Right cardiac atrium (tissue), 5 donors: ENCODE results near the gene COL23A1. TPM values are rescaled to one million over a fixed set of nuclear protein-coding genes. Genes with fewer than 3 reads are reported as not detected.

ENCODE experiments used
- ATAC-seq, 2 donors: fragments of 200-7000 bp; cut with Tn5 transposase; one replicate each; pipeline versions ENCODE4 v1.8.0 to v1.9.1; 2020; ENCODE audit warnings: moderate library complexity in 2 of 2, mild to moderate bottlenecking in 1 of 2
- DNase-seq, 3 donors: peaks; one replicate each; pipeline ENCODE4 v3.0.0-alpha.2; 2020
- H3K27ac ChIP-seq: one replicate; pipeline ENCODE4 v1.5.1; 2013; ENCODE audit warnings: mild to moderate bottlenecking, low read length, control low read depth, moderate library complexity
- H3K27me3 ChIP-seq: one replicate; pipeline ENCODE4 v1.6.1; 2013; ENCODE audit not compliant: control insufficient read depth, insufficient read depth
- H3K4me1 ChIP-seq: one replicate; pipeline ENCODE4 v1.6.1; 2013; ENCODE audit warnings: low read length; ENCODE audit not compliant: control insufficient read depth, insufficient read depth
- H3K4me3 ChIP-seq: one replicate; pipeline ENCODE4 v1.5.1; 2013; ENCODE audit warnings: low read length, control low read depth
- H3K9me3 ChIP-seq: one replicate; pipeline ENCODE4 v1.6.1; 2013; ENCODE audit warnings: low read length; ENCODE audit not compliant: control insufficient read depth
- WGBS: extraction: QIAGEN DNeasy Blood & Tissue Kit; methylation state at CpG from one replicate; pipeline ENCODE4 v1.1.7; 2013; 5-methylcytosine and 5-hydroxymethylcytosine counted together
- intact Hi-C, 4 donors: fragments of 100-400 bp; cut with DNase I; formaldehyde crosslinking; loops; one replicate each; pipeline versions ENCODE4 v1.11.0 to v1.14.0; 2022 to 2023
- polyA plus RNA-seq: library from polyadenylated mRNA; stranded (reverse); fragments of 200-250 nt; gene quantifications from one replicate; pipeline ENCODE4 v1.2.3, GENCODE V29; 2013
- total RNA-seq, 4 donors: library from RNA; stranded (reverse); fragmentation: NEBNext Ultra II Directional; extraction: Animal tissue kit (Norgen Biotek cat#: 25700); gene quantifications; one replicate each; pipeline ENCODE4 v1.2.1, GENCODE V29; 2021
- donor health status: healthy with polysubstance abuse.
- donor health status: DM: no; HTN: yes; CAD: no.
- donor health status: DM: no; HTN: no; CAD: no.
- donor health status: DM: no; HTN: yes; CAD: no; lungs with severe emphysema.
- donor health status: DM: yes; HTN: yes; CAD: no.

COL23A1 gene
- total and polyA plus RNA-seq, 5 donors: 2.5 to 13.6 (median 6.3) TPM

DNA sequence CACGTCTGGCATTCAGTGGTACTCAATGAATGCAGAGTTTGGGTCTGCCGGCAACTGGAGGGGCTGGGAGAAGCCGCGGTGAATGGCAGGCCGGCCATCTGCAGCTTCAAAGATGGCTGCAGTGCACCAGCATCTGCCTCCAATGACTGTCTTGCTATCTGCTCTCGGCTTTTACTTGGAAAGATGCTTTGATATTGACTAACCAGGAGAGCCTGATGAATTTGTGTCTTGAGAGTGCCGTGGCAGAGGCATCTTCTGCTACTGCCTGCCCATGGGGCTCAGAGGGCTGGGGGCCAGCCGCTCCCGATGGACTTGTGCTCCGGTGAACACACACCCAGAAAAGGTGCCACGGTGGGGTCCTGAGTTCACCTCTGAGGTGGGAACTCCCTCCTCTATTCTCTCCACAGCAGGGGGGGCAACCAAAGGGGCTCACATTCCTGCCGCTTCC, 164.5 kb downstream of the COL23A1 start:
- Histone ChIP-seq H3K9me3 (no peaks in the 10 kb centered on the region), H3K27ac (no peak overlapping the region), H3K27me3 (no peaks in the 10 kb centered on the region), H3K4me3 (no peak overlapping the region), H3K4me1 (peaks cover 6% of the 10 kb centered on the region)
- DNase-seq (no peak), ATAC-seq (no peak)
- intact Hi-C loops: no loop called here
- WGBS: 95% methylated on average over 12 of the region's 12 CpGs

- intact Hi-C loops: no loop called here
- DNase-seq (no peak), ATAC-seq (no peak)
- Histone ChIP-seq H3K9me3 (no peaks in the 10 kb centered on the region), H3K4me1 (peaks cover 6% of the 10 kb centered on the region), H3K4me3 (no peak overlapping the region), H3K27ac (no peak overlapping the region), H3K27me3 (no peaks in the 10 kb centered on the region)
- 95% methylated on average over 10 of the region's 10 CpGs for WGBS
Observed at GRCh38 chr5:178424810-178425177, 165.4 kb downstream of the COL23A1 start.

DNA sequence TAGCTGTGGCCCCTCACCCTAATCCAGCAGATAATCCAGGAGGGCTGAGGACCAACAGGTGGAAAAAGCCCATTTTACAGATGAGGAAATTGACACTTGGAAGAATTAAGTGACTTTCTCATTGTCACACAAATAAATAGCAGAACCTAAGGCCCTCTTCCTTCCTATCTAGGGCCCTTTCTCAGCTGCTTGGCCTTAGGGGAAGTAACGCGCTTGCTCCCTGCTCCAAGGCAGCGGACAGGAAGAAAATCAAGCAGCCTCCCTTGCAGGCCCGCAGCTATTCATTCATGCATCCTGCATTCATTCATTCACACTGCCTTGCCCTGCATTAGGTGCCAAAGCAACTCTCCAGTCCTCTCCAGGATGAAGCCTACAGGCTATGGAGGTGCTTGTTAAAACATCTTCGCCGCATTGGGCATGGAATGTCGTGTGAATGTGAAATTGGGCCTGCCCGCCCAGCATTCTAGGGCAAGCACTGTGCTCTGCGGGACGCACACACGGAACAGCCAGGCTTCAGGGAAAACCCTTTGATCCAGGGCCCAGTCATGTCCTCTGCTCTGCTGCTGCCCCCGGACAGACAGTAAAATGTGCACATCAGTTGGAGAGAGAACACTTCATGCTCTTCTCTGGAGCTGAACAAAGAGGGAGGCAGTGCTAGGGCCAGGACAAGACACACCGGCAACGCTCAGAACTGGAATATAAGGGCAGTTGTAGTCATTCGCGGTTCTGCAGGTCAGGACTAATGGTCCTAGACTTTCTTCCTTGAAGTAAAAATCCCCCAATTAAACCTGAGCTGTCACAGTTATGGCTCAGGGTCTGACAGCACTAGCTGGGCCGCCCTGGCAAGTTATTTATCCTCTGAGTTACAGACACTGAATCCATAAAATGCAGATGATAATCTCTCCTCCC, 166.0 kb downstream of the COL23A1 start:
- ATAC-seq: no peak
- no peaks in the 10 kb centered on the region for H3K27me3 ChIP-seq
- WGBS: 88% methylated on average over 17 of the region's 17 CpGs
- DNase-seq: no peak
- no peaks in the 10 kb centered on the region for H3K9me3 ChIP-seq
- no peak overlapping the region for H3K27ac ChIP-seq
- H3K4me1 ChIP-seq: peaks cover 5% of the 10 kb centered on the region
- no peak overlapping the region for H3K4me3 ChIP-seq
- intact Hi-C loops: no loop called here

- intact Hi-C loops: no loop called here
- ATAC-seq: no peak
- 85% methylated on average over 14 of the region's 14 CpGs for WGBS
- DNase-seq: no peak
- H3K27ac ChIP-seq: no peak overlapping the region
- H3K9me3 ChIP-seq: no peaks in the 10 kb centered on the region
- no peak overlapping the region for H3K4me3 ChIP-seq
- H3K4me1 ChIP-seq: no peaks in the 10 kb centered on the region
- no peaks in the 10 kb centered on the region for H3K27me3 ChIP-seq
Observed at GRCh38 chr5:178423431-178423830, 166.8 kb downstream of the COL23A1 start.

- intact Hi-C loops: no loop called here
- peak; percentile 36 to 54 for ATAC-seq
- WGBS: 66% methylated on average over 11 of the region's 11 CpGs
Observed at GRCh38 chr5:178422400-178422775, 167.8 kb downstream of the COL23A1 start.

DNA sequence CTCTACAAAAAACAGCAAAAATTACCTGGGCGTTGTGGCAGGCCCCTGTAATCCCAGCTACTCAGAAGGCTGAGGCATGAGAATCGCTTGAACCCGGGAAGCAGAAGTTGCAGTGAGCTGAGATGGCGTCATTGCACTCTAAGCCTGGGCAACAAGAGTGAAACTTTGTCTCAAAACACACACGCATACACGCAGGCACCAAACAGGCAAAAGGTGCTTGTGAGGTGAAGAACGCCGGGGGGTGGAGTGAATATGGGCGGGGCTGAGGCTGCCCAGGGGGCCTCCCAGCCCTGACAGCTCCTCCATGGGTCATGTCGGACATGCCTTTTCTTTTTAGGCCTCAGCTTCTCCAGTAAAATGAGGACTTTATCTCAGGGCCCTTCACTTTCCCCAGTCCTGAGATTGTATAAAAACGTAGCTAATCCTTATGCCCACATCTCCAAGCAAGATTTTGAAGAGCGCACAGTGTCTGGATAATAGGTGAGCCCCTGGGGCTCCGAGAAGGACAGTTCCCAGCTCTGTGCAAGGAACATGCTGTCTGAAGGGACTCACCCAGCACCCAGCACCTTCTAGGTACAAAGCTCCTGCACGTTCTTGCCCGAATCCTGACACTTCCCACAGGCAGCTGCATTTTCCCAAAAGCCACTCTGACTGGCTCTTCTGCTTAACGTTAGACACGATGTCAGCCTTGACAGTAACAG, 168.3 kb downstream of the COL23A1 start:
- intact Hi-C loops: no loop called here
- no peak for ATAC-seq
- 72% methylated on average over 17 of the region's 17 CpGs for WGBS

More at GRCh38 chr5:178422400-178422775, 167.8 kb downstream of the COL23A1 start:
- H3K9me3 ChIP-seq: no peaks in the 10 kb centered on the region
- H3K27me3 ChIP-seq: no peaks in the 10 kb centered on the region
- H3K27ac ChIP-seq: no peak overlapping the region
- no peaks in the 10 kb centered on the region for H3K4me1 ChIP-seq
- H3K4me3 ChIP-seq: no peak overlapping the region
- DNase-seq: no peak

DNA sequence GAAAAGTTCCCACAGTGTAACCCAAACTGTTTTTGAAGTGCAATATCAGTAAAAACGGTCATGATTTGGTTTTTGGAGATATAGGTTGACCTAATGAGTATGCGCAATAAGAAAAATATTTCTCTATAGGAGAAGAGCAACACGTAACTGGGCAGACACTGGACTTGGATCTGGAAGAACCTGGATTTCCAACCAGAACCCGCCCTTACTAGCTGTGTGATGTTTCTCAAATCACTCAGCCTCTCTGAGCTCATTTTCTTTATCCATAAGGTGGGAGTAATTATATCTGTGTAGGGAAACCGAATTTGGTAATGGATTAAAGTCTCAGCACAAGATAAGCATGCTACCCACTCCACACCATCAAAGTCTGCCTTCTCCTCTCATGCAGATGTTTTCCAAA, 169.1 kb downstream of the COL23A1 start:
- intact Hi-C loops: no loop called here
- no peak for ATAC-seq

More for the DNA sequence above, 168.3 kb downstream of the COL23A1 start:
- no peaks in the 10 kb centered on the region for H3K4me1 ChIP-seq
- H3K27ac ChIP-seq: no peak overlapping the region
- H3K27me3 ChIP-seq: no peaks in the 10 kb centered on the region
- no peaks in the 10 kb centered on the region for H3K9me3 ChIP-seq
- DNase-seq: no peak
- no peak overlapping the region for H3K4me3 ChIP-seq

GRCh38 chr5:178420354-178420781, 169.8 kb downstream of the COL23A1 start:
- H3K9me3 ChIP-seq: no peaks in the 10 kb centered on the region
- ATAC-seq: no peak
- whole genome bisulfite sequencing: 68% methylated on average over 3 of the region's 3 CpGs
- no peak overlapping the region for H3K27ac ChIP-seq
- intact Hi-C loops: no loop called here
- H3K4me3 ChIP-seq: no peak overlapping the region
- no peaks in the 10 kb centered on the region for H3K27me3 ChIP-seq
- no peaks in the 10 kb centered on the region for H3K4me1 ChIP-seq
- DNase-seq: no peak

More for the DNA sequence above, 169.1 kb downstream of the COL23A1 start:
- WGBS: 78% methylated on average over 5 of the region's 5 CpGs
- no peak overlapping the region for H3K27ac ChIP-seq
- H3K4me3 ChIP-seq: no peak overlapping the region
- no peaks in the 10 kb centered on the region for H3K4me1 ChIP-seq
- no peaks in the 10 kb centered on the region for H3K27me3 ChIP-seq
- no peaks in the 10 kb centered on the region for H3K9me3 ChIP-seq
- no peak for DNase-seq

GRCh38 chr5:178419651-178420050, 170.5 kb downstream of the COL23A1 start:
- H3K9me3 ChIP-seq: no peaks in the 10 kb centered on the region
- H3K4me1 ChIP-seq: no peaks in the 10 kb centered on the region
- no peak overlapping the region for H3K4me3 ChIP-seq
- H3K27ac ChIP-seq: no peak overlapping the region
- no peaks in the 10 kb centered on the region for H3K27me3 ChIP-seq
- intact Hi-C loops: no loop called here
- DNase-seq (no peak), ATAC-seq (no peak)
- WGBS: 76% methylated on average over 8 of the region's 8 CpGs

DNA sequence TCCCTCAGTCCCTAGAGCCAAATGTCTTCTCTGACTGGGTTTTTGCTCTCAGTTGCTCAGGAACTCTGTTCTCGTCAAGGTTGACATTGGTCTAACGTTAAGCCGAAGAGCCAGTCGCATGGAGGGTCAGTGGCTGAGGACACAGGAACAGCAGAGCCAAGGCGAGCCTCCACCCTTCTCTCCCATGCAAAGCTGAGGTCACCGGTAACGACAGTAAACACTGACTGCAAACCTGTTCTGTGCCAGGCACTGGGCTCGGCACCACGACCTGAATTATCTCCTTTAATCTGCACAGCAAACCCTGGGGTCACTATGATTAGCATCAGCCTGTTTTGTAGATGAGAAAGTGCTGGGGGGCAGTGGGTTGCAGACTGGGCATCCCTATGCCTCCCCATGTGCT, 171.0 kb downstream of the COL23A1 start:
- H3K27me3 ChIP-seq: no peaks in the 10 kb centered on the region
- DNase-seq: no peak
- H3K4me1 ChIP-seq: no peaks in the 10 kb centered on the region
- H3K9me3 ChIP-seq: no peaks in the 10 kb centered on the region
- no peak for ATAC-seq
- WGBS: 87% methylated on average over 9 of the region's 9 CpGs
- intact Hi-C loops: no loop called here
- H3K4me3 ChIP-seq: no peak overlapping the region
- no peak overlapping the region for H3K27ac ChIP-seq

GRCh38 chr5:178418471-178419010, 171.7 kb downstream of the COL23A1 start:
- Histone ChIP-seq H3K27ac (no peak overlapping the region), H3K4me1 (no peaks in the 10 kb centered on the region), H3K4me3 (no peak overlapping the region), H3K27me3 (no peaks in the 10 kb centered on the region), H3K9me3 (no peaks in the 10 kb centered on the region)
- 91% methylated on average over 7 of the region's 7 CpGs for WGBS
- no peak for DNase-seq
- intact Hi-C loops: no loop called here
- ATAC-seq: no peak
